Erythroblast (primary cell): ENCODE data around the gene OR12D1.

Experiments used
- DNase-seq, 2 experiments: peaks; one replicate each; lab custom pipeline; 2025; lab: John Stamatoyannopoulos, UW
- GATA1 ChIP-seq: IDR thresholded peaks from 2 replicates; pipeline ENCODE4 v1.6.1; 2011; ENCODE audit warnings: low read depth, mild to moderate bottlenecking, control low read depth, low read length, moderate library complexity
- POLR2A ChIP-seq: IDR thresholded peaks from 2 replicates; pipeline ENCODE4 v1.6.1; 2011; ENCODE audit warnings: mild to moderate bottlenecking, low read length

Gene OR12D1

GRCh38 chr6:29414588-29414987, at the start of gene OR12D1:
TSS of gene OR12D1 (plus strand) at chr6:29414928.
- TF ChIP-seq GATA1 (no peak), POLR2A (no peak)
- DNase-seq, result no peak

GRCh38 chr6:29368765-29369164, 46.0 kb upstream of the OR12D1 start, which contains the start of gene OR5V1:
TSS of gene OR5V1 (minus strand) at chr6:29368865. CDS start at chr6:29356195, 12,670 bp downstream.
- DNase-seq, result no peak
- TF ChIP-seq GATA1 (no peak), POLR2A (no peak)

- DNase-seq, result no peak
- TF ChIP-seq POLR2A (no peak), GATA1 (no peak)
Measured at GRCh38 chr6:29375191-29375590, 39.5 kb upstream of the OR12D1 start, which contains the start of gene OR12D3. TSS of gene OR12D3 (minus strand) at chr6:29375291. CDS start at chr6:29375287, 4 bp downstream.

GRCh38 chr6:29376003-29376402, 38.7 kb upstream of the OR12D1 start:
- peak; percentile 16 to 32 for DNase-seq
- TF ChIP-seq GATA1, result no peak
- TF ChIP-seq POLR2A, result no peak

GRCh38 chr6:29388533-29388932, 26.2 kb upstream of the OR12D1 start:
- no peak for DNase-seq
- TF ChIP-seq POLR2A (no peak), GATA1 (no peak)

GRCh38 chr6:29395331-29395730, 19.4 kb upstream of the OR12D1 start, which contains the start of gene OR12D2:
TSS of gene OR12D2 (plus strand) at chr6:29395631. CDS start at chr6:29396700, 1,069 bp downstream.
- DNase-seq, result no peak
- TF ChIP-seq POLR2A (no peak), GATA1 (no peak)

GRCh38 chr6:29399525-29399924, 15.2 kb upstream of the OR12D1 start:
- DNase-seq, result peak in 1 of 2 experiments; percentile 17
- TF ChIP-seq POLR2A (no peak), GATA1 (no peak)

- TF ChIP-seq POLR2A (no peak), GATA1 (no peak)
- DNase-seq, result no peak
Measured at GRCh38 chr6:29403801-29404200, 10.9 kb upstream of the OR12D1 start.

- TF ChIP-seq GATA1 (no peak), POLR2A (no peak)
- no peak for DNase-seq
Measured at GRCh38 chr6:29419516-29419915, 4.8 kb downstream of the OR12D1 start.

- TF ChIP-seq GATA1 (no peak), POLR2A (no peak)
- DNase-seq, result no peak
Measured at GRCh38 chr6:29424168-29424567, 9.4 kb downstream of the OR12D1 start.

GRCh38 chr6:29424575-29424974, 9.8 kb downstream of the OR12D1 start:
- TF ChIP-seq GATA1, result no peak
- TF ChIP-seq POLR2A, result no peak
- no peak for DNase-seq

- TF ChIP-seq POLR2A, result no peak
- no peak for TF ChIP-seq GATA1
- no peak for DNase-seq
Measured at GRCh38 chr6:29425075-29425474, 10.3 kb downstream of the OR12D1 start.

GRCh38 chr6:29426654-29427053, 11.9 kb downstream of the OR12D1 start:
- no peak for DNase-seq
- TF ChIP-seq POLR2A, result no peak
- TF ChIP-seq GATA1, result no peak

GRCh38 chr6:29436730-29437129, 22.0 kb downstream of the OR12D1 start:
- DNase-seq, result peak in 1 of 2 experiments; percentile 2

- DNase-seq, result no peak
- TF ChIP-seq POLR2A (no peak), GATA1 (no peak)
Measured at GRCh38 chr6:29439006-29439405, 24.3 kb downstream of the OR12D1 start, which contains the start of gene OR10C1. TSS of gene OR10C1 (plus strand) at chr6:29439306. CDS start at chr6:29440016, 710 bp downstream.
